HepG2 (cell line): Measurements from ENCODE around the gene STRN4. TPM values are rescaled to one million over a fixed set of nuclear protein-coding genes. Genes with fewer than 3 reads are reported as not detected.

Experiments
- CC2D1A ChIP-seq: sonication (generic); formaldehyde crosslinking; IDR thresholded peaks from 2 replicates; pipeline ENCODE4 v1.8.1; 2023; ENCODE audit warnings: mild to moderate bottlenecking, missing genetic modification reagents
- KAT2B ChIP-seq: fragments of 150-350 bp; IDR thresholded peaks from 2 replicates; pipeline ENCODE4 v1.6.1; 2014; ENCODE audit warnings: low read depth, low read length, borderline replicate concordance
- KLF12 ChIP-seq: sonication (generic); formaldehyde crosslinking; IDR thresholded peaks from 2 replicates; pipeline ENCODE4 v1.4.0; 2020; ENCODE audit warnings: missing genetic modification reagents, borderline replicate concordance
- MZF1 ChIP-seq: sonication (generic); formaldehyde crosslinking; IDR thresholded peaks from 2 replicates; pipeline ENCODE4 v1.8.1; 2023; ENCODE audit warnings: mild to moderate bottlenecking, missing genetic modification reagents, borderline replicate concordance
- NFATC3 ChIP-seq: sonication (generic); formaldehyde crosslinking; IDR thresholded peaks from 2 replicates; pipeline ENCODE4 v1.5.1; 2020; ENCODE audit warnings: mild to moderate bottlenecking, missing genetic modification reagents
- NR2F6 ChIP-seq, 2 experiments: IDR thresholded peaks; 2 replicates each; pipeline ENCODE4 v1.6.1; 2016; ENCODE audit warnings: antibody characterized with exemption in 1 of 2, mild to moderate bottlenecking in 1 of 2
- PRDM15 ChIP-seq: sonication (generic); formaldehyde crosslinking; IDR thresholded peaks from 2 replicates; pipeline ENCODE4 v1.4.0; 2020; ENCODE audit warnings: missing genetic modification reagents
- RBM39 ChIP-seq: fragments of 200-400 bp; formaldehyde crosslinking; IDR thresholded peaks from one replicate; pipeline ENCODE4 v1.6.1; 2018; ENCODE audit warnings: antibody characterized with exemption, mild to moderate bottlenecking, low read depth, low read length; ENCODE audit not compliant: poor library complexity, severe bottlenecking
- SP5 ChIP-seq: IDR thresholded peaks from 2 replicates; pipeline ENCODE4 v1.6.1; 2016; ENCODE audit warnings: low read depth, borderline replicate concordance
- XRCC5 ChIP-seq: fragments of 200-400 bp; formaldehyde crosslinking; optimal IDR thresholded peaks from 2 replicates; pipeline ENCODE3; 2017; ENCODE audit warnings: mild to moderate bottlenecking, low read length
- ZBTB25 ChIP-seq: IDR thresholded peaks from 2 replicates; pipeline ENCODE4 v1.6.1; 2018; ENCODE audit warnings: missing genetic modification reagents
- ZFP36L2 ChIP-seq: sonication (generic); formaldehyde crosslinking; IDR thresholded peaks from 2 replicates; pipeline ENCODE4 v1.4.0; 2020; ENCODE audit warnings: missing genetic modification reagents
- ZNF230 ChIP-seq: sonication (generic); formaldehyde crosslinking; IDR thresholded peaks from 2 replicates; pipeline ENCODE4 v1.4.0; 2020; ENCODE audit warnings: mild to moderate bottlenecking, missing genetic modification reagents
- ZNF343 ChIP-seq: sonication (generic); formaldehyde crosslinking; IDR thresholded peaks from 2 replicates; pipeline ENCODE4 v1.4.0; 2020; ENCODE audit warnings: mild to moderate bottlenecking, missing genetic modification reagents
- ZNF737 ChIP-seq: sonication (generic); formaldehyde crosslinking; IDR thresholded peaks from 2 replicates; pipeline ENCODE4 v1.5.0; 2020; ENCODE audit warnings: missing genetic modification reagents, mild to moderate bottlenecking, borderline replicate concordance
- ZNF749 ChIP-seq: sonication (generic); formaldehyde crosslinking; IDR thresholded peaks from 2 replicates; pipeline ENCODE4 v1.8.0; 2022; ENCODE audit warnings: mild to moderate bottlenecking, missing genetic modification reagents, moderate library complexity, borderline replicate concordance
- ZNF772 ChIP-seq: sonication (generic); formaldehyde crosslinking; IDR thresholded peaks from 2 replicates; pipeline ENCODE4 v1.5.0; 2020; ENCODE audit warnings: mild to moderate bottlenecking, missing genetic modification reagents
- polyA plus RNA-seq, 8 experiments: library from polyadenylated mRNA; depleted of rRNA in 3 of 8; stranded (reverse) in 7 of 8; unstranded in 1 of 8; fragments of >200 nt; fragmentation: Illumina TruSeq in 4 of 8; extraction: Trizol in 4 of 8; gene quantifications; 2 replicates each; pipeline versions ENCODE4 v1.2.1 to v1.2.3, GENCODE V29; 2011 to 2016; ENCODE audit warnings: low read depth in 4 of 8, missing spikeins in 1 of 8, mixed read lengths in 1 of 8; ENCODE audit not compliant: insufficient read depth in 1 of 8
- total RNA-seq, 5 experiments: library from RNA; depleted of rRNA; stranded (reverse); fragments of >200 nt; fragmentation: Illumina TruSeq; extraction: Trizol; gene quantifications; 2 replicates each; pipeline ENCODE4 v1.2.3, GENCODE V29; 2016; ENCODE audit warnings: low read depth in 1 of 5
- TF ChIP-seq, protein P1 (sequence below): sonication (generic); formaldehyde crosslinking; IDR thresholded peaks from 2 replicates; pipeline ENCODE4 v1.4.0; 2020; ENCODE audit warnings: missing genetic modification reagents
- TF ChIP-seq, protein P2 (sequence below): sonication (generic); formaldehyde crosslinking; IDR thresholded peaks from 2 replicates; pipeline ENCODE4 v1.8.0; 2022; ENCODE audit warnings: missing genetic modification reagents, mild to moderate bottlenecking, inconsistent platforms, borderline replicate concordance

The STRN4 gene
- total and polyA plus RNA-seq, 2 of the 13 experiments (the other 11 are each of a cell fraction or from before 2014, with no cell fraction given), result 43.1 to 57.3 TPM

- TF ChIP-seq ZNF343 (CRISPR knock-in tag), result 0 out of 2 replicates have a peak, but pooled peaks have one; percentile 70
- peak; percentile 33 for TF ChIP-seq XRCC5
- no peak for TF ChIP-seq CC2D1A (CRISPR knock-in tag)
- TF ChIP-seq RBM39, result peak; percentile 97
- peak; percentile 80; the same call in 1 of the 2 replicates for TF ChIP-seq ZNF230 (CRISPR knock-in tag)
- TF ChIP-seq ZNF749, result peak; percentile 84
- 0 out of 2 replicates have a peak, but pooled peaks have one; percentile 29 for TF ChIP-seq NFATC3 (CRISPR knock-in tag)
- TF ChIP-seq KAT2B, result no peak
- TF ChIP-seq, protein P1, sequence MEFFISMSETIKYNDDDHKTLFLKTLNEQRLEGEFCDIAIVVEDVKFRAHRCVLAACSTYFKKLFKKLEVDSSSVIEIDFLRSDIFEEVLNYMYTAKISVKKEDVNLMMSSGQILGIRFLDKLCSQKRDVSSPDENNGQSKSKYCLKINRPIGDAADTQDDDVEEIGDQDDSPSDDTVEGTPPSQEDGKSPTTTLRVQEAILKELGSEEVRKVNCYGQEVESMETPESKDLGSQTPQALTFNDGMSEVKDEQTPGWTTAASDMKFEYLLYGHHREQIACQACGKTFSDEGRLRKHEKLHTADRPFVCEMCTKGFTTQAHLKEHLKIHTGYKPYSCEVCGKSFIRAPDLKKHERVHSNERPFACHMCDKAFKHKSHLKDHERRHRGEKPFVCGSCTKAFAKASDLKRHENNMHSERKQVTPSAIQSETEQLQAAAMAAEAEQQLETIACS, result no peak
- peak; percentile 87 for TF ChIP-seq ZBTB25 (CRISPR knock-in tag)
- TF ChIP-seq NR2F6 (IDR thresholded peaks at IDR 0.05), result no peak
- peak; percentile 19; the same call in 1 of the 2 replicates for TF ChIP-seq NR2F6 (CRISPR knock-in tag; IDR thresholded peaks at IDR 0.05)
- no peak for TF ChIP-seq ZNF737 (CRISPR knock-in tag)
- TF ChIP-seq SP5, result peak; percentile 40; the same call in 1 of the 2 replicates
- TF ChIP-seq PRDM15 (CRISPR knock-in tag), result 0 out of 2 replicates have a peak, but pooled peaks have one; percentile 50
- TF ChIP-seq KLF12 (CRISPR knock-in tag), result no peak
- TF ChIP-seq, protein P2, sequence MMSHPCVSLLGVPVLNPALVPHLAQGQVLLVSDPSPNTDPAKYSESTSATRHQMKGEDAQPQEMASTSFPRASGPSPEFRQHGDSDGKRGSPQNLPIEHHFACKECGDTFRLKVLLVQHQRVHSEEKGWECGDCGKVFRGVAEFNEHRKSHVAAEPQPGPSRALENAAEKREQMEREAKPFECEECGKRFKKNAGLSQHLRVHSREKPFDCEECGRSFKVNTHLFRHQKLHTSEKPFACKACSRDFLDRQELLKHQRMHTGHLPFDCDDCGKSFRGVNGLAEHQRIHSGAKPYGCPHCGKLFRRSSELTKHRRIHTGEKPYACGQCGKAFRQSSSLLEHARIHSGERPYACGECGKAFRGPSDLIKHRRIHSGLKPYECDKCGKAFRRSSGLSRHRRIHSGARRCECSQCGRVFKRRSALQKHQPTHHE (CRISPR knock-in tag), result no peak
- TF ChIP-seq ZFP36L2, result no peak
- TF ChIP-seq MZF1, result no peak
- TF ChIP-seq ZNF772 (CRISPR knock-in tag), result no peak
Observed at GRCh38 chr19:46788262-46788967, 42.2 kb upstream of the STRN4 start, which contains the start of gene SLC1A5 (continued).
